HG03575 (cell line): Measurements from ENCODE around the gene KRT78.
"Not testable (repeated sequence)": the region's sequence is repeated elsewhere in the genome, so short reads cannot be mapped to it uniquely, and the experiment has no call there.

Experiments
- ATAC-seq: cut with Tn5 transposase; IDR thresholded peaks from one replicate; pipeline ENCODE4 v1.9.1; 2021; ENCODE audit not compliant: unreplicated experiment, insufficient number of reproducible peaks, low FRiP score; ENCODE audit errors: extremely low read depth

The KRT78 gene, protein sequence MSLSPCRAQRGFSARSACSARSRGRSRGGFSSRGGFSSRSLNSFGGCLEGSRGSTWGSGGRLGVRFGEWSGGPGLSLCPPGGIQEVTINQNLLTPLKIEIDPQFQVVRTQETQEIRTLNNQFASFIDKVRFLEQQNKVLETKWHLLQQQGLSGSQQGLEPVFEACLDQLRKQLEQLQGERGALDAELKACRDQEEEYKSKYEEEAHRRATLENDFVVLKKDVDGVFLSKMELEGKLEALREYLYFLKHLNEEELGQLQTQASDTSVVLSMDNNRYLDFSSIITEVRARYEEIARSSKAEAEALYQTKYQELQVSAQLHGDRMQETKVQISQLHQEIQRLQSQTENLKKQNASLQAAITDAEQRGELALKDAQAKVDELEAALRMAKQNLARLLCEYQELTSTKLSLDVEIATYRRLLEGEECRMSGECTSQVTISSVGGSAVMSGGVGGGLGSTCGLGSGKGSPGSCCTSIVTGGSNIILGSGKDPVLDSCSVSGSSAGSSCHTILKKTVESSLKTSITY

GRCh38 chr12:52848661-52849255 lies at the start of gene KRT78:
TSS of gene KRT78 (minus strand) at chr12:52848994. CDS start at chr12:52848930, 64 bp downstream.
- no peak for ATAC-seq

DNA sequence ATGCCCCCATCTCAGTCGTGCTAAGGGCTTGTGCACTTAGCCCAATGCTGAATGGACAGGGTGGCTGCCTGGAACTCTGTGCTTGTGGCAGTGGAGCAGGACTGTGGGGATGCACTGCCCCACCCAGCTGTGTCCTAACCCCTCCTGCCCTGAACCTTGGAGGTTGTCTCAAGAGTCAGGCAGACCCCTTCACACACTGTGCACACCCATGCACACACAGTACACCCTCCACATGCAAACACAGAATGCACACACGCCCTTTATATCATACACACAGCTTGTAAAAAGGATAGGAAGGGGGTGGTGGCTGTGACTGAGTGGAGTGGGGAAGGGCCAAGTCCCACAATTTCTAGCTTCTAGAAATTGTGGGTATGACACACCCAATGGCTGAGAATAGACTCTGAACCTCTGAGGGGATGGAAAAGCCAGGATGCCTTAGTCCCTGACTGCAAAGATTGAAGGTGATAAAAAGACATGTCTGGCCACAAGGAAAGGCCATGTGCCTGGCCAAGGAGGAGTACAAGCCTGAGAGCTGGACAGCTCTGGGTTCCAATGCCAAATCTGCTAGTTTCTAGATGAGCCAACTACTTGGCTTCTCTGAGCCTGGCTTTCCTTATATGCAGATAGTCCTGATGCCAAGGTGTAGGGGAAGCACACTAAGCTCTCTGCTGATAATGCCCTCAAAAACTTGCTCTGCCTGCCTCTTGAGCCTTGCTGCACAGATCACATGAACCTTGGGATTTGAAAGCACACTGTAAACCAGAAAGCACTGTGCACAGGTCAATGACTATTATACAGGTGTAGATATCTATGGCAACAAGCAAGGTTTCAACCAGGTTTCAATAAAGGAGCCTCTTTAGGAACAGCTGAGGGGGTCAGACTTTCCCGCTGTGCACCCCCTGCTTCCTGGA lies 47.7 kb upstream of the KRT78 start:
- ATAC-seq, result no peak

DNA sequence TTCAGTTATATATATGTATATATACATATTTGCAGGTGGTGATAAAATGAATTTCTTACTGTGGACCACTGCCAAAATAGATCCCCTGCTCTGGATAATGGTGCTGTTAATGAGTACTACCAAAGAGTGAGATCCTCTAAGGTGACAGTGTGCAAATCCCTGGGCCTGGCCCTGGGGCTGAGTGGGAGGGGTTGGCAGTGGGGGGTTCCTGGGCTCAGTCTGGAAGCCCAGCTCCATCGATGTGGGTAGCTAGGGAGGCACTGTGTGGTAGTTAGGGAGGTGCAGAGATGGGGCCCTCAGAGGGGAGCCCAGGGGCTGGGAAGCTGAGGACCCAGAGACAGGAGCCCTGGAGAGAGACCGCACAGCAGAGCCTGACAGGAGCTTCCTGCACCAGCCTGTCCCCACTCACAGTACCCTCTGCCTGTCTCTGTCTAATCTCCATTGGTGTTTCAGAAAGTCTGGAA lies 47.0 kb upstream of the KRT78 start:
- no peak for ATAC-seq

- ATAC-seq, result no peak
These were observed 44.2 kb upstream of the KRT78 start for GRCh38 chr12:52892974-52893373.

- ATAC-seq, result no peak
These were observed 43.5 kb upstream of the KRT78 start for GRCh38 chr12:52892207-52892852.

GRCh38 chr12:52891044-52891443 lies 42.2 kb upstream of the KRT78 start:
- no peak for ATAC-seq

DNA sequence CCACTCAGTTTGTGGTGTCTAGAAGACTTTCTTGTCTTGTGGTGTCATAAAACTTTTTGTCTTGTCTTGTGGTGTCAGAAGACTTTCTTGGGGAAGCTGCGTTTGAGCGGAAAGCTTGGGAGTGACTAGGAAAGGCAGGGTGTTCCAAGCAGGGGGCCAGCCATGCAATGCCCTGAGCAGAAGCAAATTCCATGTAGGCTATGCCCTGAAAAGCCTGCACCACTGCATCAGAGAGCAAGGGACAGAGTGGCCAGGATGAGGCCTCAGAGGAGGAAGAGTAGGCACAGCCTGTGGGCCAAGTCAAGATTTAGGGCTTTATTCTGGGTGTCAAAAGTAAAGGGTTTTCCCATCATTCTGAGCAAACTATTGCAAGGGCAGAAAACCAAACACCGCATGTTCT lies 41.6 kb upstream of the KRT78 start:
- ATAC-seq, result no peak

- no peak for ATAC-seq
These were observed 35.9 kb upstream of the KRT78 start for GRCh38 chr12:52884526-52885293.

DNA sequence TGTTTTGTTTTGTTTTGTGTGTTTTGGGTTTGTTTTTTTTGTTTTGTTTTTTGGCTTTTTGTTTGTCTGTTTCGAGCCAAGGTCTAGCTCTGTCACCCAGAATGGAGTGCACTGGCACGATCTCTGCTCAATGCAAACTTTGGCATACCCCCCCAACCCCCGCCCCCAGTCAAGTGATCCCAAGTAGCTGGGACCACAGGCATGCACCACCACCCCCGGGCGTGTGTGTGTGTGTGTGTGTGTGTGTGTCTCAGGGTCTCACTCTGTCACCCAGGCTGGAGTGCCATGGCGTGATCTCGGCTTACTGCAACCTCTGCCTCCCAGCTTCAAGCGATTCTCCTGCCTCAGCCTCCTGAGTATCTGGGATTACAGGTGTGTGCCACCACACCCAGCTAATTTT lies 31.7 kb upstream of the KRT78 start:
- not testable (repeated sequence) for ATAC-seq

- ATAC-seq, result no peak
These were observed 30.9 kb upstream of the KRT78 start for GRCh38 chr12:52879394-52880351.

GRCh38 chr12:52878507-52879393 lies 30.0 kb upstream of the KRT78 start:
- no peak for ATAC-seq

DNA sequence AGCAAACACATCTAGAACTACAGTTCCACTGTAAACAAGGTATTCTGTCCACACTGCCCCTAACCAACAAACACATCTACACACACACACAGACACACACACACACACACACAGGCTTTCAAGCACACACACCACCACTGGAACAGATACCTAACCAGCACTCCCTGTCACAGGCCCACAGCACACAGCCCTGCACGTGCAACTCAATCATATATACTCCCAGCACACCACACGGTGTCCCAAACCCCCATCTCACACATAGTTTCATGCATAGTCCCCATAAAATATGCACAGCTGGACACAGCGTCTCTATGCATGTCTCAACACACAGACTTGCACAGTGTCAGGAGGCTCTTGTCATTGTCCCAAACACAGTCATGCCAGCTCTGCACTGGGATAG lies 28.4 kb upstream of the KRT78 start:
- no peak for ATAC-seq

DNA sequence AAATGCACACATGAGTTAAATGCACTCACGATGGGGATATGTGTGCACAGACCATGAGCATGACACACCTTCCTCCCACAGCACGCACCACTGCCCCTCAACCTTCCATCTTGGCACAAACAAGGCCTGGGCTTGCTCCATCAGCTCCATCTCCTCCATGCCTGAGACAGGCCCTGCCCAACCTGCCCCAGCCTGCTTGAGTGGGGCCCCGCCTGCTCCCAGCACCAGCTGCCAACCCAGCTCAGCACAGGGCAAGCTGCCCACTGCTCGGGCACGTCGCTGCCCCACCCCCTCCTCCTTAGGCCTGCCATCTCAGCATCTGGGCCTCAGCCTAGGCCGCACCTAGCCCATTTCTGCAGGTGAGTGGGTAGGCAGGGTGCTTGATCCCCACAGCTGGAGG lies 27.6 kb upstream of the KRT78 start:
- no peak for ATAC-seq

DNA sequence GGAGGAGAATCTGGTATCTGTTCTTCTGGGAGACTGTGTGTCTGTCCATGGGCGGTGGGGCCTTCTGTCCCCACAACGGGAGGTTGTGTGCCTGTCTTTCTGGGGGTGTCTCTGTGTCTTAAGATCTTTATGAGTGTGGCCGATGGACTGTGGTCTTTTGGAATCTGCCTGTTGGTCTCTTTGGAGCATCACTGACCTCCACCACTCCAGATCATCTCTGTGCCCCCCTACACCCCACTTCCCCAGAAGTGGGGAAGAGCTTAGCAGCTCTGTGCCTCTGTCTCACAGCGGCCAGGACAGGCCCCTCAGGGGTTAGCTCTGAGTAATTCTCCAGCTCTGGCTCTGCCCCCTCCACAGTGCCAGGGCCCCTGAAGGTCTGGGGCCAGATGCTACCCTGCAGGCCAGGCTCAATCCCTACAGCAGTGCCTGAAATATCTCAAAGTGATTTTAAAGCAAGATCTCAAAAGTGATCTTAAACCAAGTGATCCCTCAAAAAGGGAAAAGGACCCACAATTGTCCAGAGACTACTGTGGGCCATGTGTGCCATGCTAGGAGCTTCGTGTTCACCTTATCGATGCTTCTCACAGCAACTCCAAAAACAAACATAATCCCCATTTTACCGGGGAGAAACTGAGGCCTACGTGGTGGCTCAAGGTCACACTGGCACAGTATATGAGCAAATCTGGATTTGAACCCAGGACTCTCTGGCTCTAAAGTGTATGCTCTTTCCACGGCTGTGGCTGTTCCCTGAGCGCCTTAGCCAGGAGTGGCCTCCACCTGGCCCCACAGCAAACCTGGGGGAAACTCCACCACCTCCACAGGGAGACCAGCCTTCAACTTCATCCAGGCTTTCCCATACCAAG lies 26.0 kb upstream of the KRT78 start:
- no peak for ATAC-seq

- no peak for ATAC-seq
These were observed 25.2 kb upstream of the KRT78 start for GRCh38 chr12:52873832-52874572.
